Measurements from ENCODE around the gene CD1B. TPM values are rescaled to one million over a fixed set of nuclear protein-coding genes. Genes with fewer than 3 reads are reported as not detected.

The CD1B gene
- polyA plus RNA-seq, 1 donor from 2014 or later: not detected

DNA sequence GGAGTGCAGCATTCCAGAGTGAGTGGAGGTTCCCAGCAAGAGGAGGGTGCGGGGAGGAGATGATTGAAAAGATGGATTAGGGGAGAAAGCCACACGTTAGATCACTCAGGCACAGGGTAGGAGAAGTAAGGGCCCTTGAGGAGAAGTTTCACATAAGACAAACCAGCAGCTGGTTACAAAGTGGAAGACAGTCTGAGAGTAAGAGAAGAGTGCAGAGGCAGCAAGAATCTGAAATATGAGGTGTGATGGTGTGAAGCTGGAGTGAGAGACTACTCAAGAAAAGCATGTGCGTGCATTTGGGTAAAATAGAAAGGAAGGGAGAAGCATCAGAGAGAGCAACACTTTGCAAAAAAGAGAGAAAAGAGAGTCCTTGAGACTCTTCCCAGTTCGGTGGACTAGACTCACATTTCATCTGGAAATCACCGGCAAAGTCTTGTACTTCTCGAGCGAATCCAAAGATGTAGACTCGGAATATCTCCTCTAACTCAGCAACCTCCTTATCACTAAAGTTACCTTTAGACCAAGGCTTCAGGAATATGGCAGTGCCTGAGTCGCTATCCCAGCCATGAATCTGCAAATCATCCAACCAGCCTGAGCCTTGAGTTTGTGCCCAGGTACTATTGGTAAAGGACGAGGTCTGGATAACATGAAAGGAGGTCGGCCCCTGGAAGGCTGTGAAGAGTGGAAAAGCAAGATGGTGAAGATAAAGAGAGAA is 783 bp downstream of the CD1B start:
- Histone ChIP-seq H2AFZ (ENCODE audit: low read depth, low read length) (no peak overlapping the region), H3K4me3 (ENCODE audit: low read length) (no peak overlapping the region), H3K9me3 (ENCODE audit: low read length) (no peaks in the 10 kb centered on the region), H3K27me3 (ENCODE audit: insufficient read depth, low read depth, low read length) (no peaks in the 10 kb centered on the region), H3K9me2 (ENCODE audit: insufficient read depth, low read length) (no peaks in the 10 kb centered on the region), H3K9ac (ENCODE audit: low read length) (no peak overlapping the region), H3F3A (ENCODE audit: insufficient read depth, low read length, poor library complexity, severe bottlenecking) (no peaks in the 10 kb centered on the region), H3K36me3 (ENCODE audit: insufficient read depth, low read length) (no peaks in the 10 kb centered on the region), H4K20me1 (ENCODE audit: insufficient read depth) (no peaks in the 10 kb centered on the region), H3K27ac (ENCODE audit: low read length) (no peak overlapping the region), H3K79me2 (replicated peaks; ENCODE audit: insufficient read depth, low read length) (no peaks in the 10 kb centered on the region), H3K4me2 (ENCODE audit: low read length) (no peak overlapping the region)
- no peak for TF ChIP-seq POLR2AphosphoS5 (IDR thresholded peaks at IDR 0.05)
- TF ChIP-seq EZH2 (IDR thresholded peaks at IDR 0.05; ENCODE audit: borderline replicate concordance, insufficient read depth, low read length, poor library complexity, severe bottlenecking): no peak
- TF ChIP-seq TAF1 (IDR thresholded peaks at IDR 0.05; ENCODE audit: low read depth): no peak
- TF ChIP-seq, protein P1, sequence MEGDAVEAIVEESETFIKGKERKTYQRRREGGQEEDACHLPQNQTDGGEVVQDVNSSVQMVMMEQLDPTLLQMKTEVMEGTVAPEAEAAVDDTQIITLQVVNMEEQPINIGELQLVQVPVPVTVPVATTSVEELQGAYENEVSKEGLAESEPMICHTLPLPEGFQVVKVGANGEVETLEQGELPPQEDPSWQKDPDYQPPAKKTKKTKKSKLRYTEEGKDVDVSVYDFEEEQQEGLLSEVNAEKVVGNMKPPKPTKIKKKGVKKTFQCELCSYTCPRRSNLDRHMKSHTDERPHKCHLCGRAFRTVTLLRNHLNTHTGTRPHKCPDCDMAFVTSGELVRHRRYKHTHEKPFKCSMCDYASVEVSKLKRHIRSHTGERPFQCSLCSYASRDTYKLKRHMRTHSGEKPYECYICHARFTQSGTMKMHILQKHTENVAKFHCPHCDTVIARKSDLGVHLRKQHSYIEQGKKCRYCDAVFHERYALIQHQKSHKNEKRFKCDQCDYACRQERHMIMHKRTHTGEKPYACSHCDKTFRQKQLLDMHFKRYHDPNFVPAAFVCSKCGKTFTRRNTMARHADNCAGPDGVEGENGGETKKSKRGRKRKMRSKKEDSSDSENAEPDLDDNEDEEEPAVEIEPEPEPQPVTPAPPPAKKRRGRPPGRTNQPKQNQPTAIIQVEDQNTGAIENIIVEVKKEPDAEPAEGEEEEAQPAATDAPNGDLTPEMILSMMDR (IDR thresholded peaks at IDR 0.05; ENCODE audit: poor library complexity, severe bottlenecking): no peak
- no peak for TF ChIP-seq RAD21 (conservative IDR thresholded peaks at IDR 0.05)
- TF ChIP-seq EP300 (conservative IDR thresholded peaks at IDR 0.05; ENCODE audit: poor library complexity, severe bottlenecking): no peak
- no peak for TF ChIP-seq MXI1 (conservative IDR thresholded peaks at IDR 0.05; ENCODE audit: poor library complexity, severe bottlenecking)

DNA sequence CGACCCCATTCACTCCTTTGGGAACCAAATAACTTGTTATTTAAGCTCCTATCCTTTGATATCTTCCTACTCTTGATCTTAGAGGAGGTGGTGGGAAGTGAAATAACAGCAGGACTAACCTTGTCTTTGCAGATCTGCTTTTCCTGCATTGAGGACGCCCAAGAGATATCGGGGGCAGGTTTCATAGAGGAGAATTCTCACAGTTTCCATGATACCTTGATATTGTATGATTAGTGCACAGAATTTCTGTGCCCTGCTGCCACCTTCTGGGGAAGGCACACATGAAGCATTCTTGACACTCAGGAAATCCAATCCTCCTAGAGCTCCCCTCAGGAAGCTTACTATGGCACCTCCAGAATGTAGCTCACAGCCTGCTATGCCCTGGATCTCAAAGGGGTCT is 1.6 kb downstream of the CD1B start:
- Histone ChIP-seq H3K9me2 (ENCODE audit: insufficient read depth, low read length) (no peaks in the 10 kb centered on the region), H3K9me3 (ENCODE audit: low read length) (no peaks in the 10 kb centered on the region), H2AFZ (ENCODE audit: low read depth, low read length) (no peak overlapping the region), H3K9ac (ENCODE audit: low read length) (no peak overlapping the region), H3K79me2 (replicated peaks; ENCODE audit: insufficient read depth, low read length) (no peaks in the 10 kb centered on the region), H3K27ac (ENCODE audit: low read length) (no peak overlapping the region), H3K27me3 (ENCODE audit: insufficient read depth, low read depth, low read length) (no peaks in the 10 kb centered on the region), H3F3A (ENCODE audit: insufficient read depth, low read length, poor library complexity, severe bottlenecking) (no peaks in the 10 kb centered on the region), H3K4me2 (ENCODE audit: low read length) (no peak overlapping the region), H3K36me3 (ENCODE audit: insufficient read depth, low read length) (no peaks in the 10 kb centered on the region), H4K20me1 (ENCODE audit: insufficient read depth) (no peaks in the 10 kb centered on the region), H3K4me3 (ENCODE audit: low read length) (no peak overlapping the region)
- TF ChIP-seq, protein P1 (IDR thresholded peaks at IDR 0.05; ENCODE audit: poor library complexity, severe bottlenecking): no peak
- no peak for TF ChIP-seq TAF1 (IDR thresholded peaks at IDR 0.05; ENCODE audit: low read depth)
- no peak for TF ChIP-seq POLR2AphosphoS5 (IDR thresholded peaks at IDR 0.05)
- TF ChIP-seq EZH2 (IDR thresholded peaks at IDR 0.05; ENCODE audit: borderline replicate concordance, insufficient read depth, low read length, poor library complexity, severe bottlenecking): no peak
- no peak for TF ChIP-seq RAD21 (conservative IDR thresholded peaks at IDR 0.05)
- TF ChIP-seq EP300 (conservative IDR thresholded peaks at IDR 0.05; ENCODE audit: poor library complexity, severe bottlenecking): no peak
- TF ChIP-seq SMC3 (conservative IDR thresholded peaks at IDR 0.05; ENCODE audit: poor library complexity): no peak
- TF ChIP-seq MXI1 (conservative IDR thresholded peaks at IDR 0.05; ENCODE audit: poor library complexity, severe bottlenecking): no peak
- TF ChIP-seq, protein P2, sequence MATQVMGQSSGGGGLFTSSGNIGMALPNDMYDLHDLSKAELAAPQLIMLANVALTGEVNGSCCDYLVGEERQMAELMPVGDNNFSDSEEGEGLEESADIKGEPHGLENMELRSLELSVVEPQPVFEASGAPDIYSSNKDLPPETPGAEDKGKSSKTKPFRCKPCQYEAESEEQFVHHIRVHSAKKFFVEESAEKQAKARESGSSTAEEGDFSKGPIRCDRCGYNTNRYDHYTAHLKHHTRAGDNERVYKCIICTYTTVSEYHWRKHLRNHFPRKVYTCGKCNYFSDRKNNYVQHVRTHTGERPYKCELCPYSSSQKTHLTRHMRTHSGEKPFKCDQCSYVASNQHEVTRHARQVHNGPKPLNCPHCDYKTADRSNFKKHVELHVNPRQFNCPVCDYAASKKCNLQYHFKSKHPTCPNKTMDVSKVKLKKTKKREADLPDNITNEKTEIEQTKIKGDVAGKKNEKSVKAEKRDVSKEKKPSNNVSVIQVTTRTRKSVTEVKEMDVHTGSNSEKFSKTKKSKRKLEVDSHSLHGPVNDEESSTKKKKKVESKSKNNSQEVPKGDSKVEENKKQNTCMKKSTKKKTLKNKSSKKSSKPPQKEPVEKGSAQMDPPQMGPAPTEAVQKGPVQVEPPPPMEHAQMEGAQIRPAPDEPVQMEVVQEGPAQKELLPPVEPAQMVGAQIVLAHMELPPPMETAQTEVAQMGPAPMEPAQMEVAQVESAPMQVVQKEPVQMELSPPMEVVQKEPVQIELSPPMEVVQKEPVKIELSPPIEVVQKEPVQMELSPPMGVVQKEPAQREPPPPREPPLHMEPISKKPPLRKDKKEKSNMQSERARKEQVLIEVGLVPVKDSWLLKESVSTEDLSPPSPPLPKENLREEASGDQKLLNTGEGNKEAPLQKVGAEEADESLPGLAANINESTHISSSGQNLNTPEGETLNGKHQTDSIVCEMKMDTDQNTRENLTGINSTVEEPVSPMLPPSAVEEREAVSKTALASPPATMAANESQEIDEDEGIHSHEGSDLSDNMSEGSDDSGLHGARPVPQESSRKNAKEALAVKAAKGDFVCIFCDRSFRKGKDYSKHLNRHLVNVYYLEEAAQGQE (IDR thresholded peaks at IDR 0.05; ENCODE audit: borderline replicate concordance): no peak
